ENCODE data around the gene ATP6V0D1.

GRCh38 chr16:67390816-67391423, 90.0 kb downstream of the ATP6V0D1 start:
- TF ChIP-seq CTCF (conservative IDR thresholded peaks at IDR 0.05; ENCODE audit: low read depth in 2 of 2) (no peak), POLR2AphosphoS5 (IDR thresholded peaks at IDR 0.05; ENCODE audit: low read depth) (no peak), ZNF331 (CRISPR knock-in tag; IDR thresholded peaks at IDR 0.05; ENCODE audit: low read depth) (no peak), NANOG (IDR thresholded peaks at IDR 0.05; ENCODE audit: borderline replicate concordance) (no peak), EZH2 (IDR thresholded peaks at IDR 0.05; ENCODE audit: low read depth, unreplicated experiment) (no peak), REST (IDR thresholded peaks at IDR 0.05; ENCODE audit: unreplicated experiment) (no peak), EZH2phosphoT487 (IDR thresholded peaks at IDR 0.05; ENCODE audit: unreplicated experiment) (no peak), STAT1 (IDR thresholded peaks at IDR 0.05; ENCODE audit: unreplicated experiment) (no peak), ZNF462 (CRISPR knock-in tag; IDR thresholded peaks at IDR 0.05) (no peak)
